ENCODE data around the gene SARDH.

DNA sequence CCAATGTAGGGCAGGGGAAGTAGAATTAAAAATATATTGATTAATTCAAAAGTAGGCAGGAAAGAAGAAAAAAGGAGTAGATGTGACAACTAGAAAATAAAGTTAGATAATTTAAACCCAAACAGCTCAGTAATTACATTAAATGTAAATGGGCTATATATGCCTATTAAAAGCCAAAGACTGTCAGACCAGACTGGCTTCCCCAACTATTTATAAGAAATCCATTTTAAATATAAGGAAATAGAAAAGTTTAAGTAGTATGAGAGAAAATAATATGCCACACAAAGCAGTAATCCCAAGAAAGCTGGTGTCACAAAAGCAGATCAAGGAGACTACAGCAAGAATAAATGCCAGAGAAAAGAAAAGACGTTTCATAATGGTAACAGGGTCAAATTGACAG, 28.9 kb upstream of the SARDH start:
- TF ChIP-seq MXI1 (conservative IDR thresholded peaks at IDR 0.05; ENCODE audit: poor library complexity, severe bottlenecking): no peak
- TF ChIP-seq, protein P1, sequence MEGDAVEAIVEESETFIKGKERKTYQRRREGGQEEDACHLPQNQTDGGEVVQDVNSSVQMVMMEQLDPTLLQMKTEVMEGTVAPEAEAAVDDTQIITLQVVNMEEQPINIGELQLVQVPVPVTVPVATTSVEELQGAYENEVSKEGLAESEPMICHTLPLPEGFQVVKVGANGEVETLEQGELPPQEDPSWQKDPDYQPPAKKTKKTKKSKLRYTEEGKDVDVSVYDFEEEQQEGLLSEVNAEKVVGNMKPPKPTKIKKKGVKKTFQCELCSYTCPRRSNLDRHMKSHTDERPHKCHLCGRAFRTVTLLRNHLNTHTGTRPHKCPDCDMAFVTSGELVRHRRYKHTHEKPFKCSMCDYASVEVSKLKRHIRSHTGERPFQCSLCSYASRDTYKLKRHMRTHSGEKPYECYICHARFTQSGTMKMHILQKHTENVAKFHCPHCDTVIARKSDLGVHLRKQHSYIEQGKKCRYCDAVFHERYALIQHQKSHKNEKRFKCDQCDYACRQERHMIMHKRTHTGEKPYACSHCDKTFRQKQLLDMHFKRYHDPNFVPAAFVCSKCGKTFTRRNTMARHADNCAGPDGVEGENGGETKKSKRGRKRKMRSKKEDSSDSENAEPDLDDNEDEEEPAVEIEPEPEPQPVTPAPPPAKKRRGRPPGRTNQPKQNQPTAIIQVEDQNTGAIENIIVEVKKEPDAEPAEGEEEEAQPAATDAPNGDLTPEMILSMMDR (IDR thresholded peaks at IDR 0.05; ENCODE audit: poor library complexity, severe bottlenecking): no peak
- TF ChIP-seq EP300 (conservative IDR thresholded peaks at IDR 0.05; ENCODE audit: poor library complexity, severe bottlenecking): no peak
- TF ChIP-seq POLR2AphosphoS5 (IDR thresholded peaks at IDR 0.05): no peak

Measured in neural cell (in vitro differentiated cells).